Progenitor cell of endocrine pancreas (in vitro differentiated cells): ENCODE measurements around the gene MARVELD1. TPM values are rescaled to one million over a fixed set of nuclear protein-coding genes. Genes with fewer than 3 reads are reported as not detected.

Experiments
- DNase-seq: peaks from one replicate; pipeline ENCODE4 v3.0.0; 2021; ENCODE audit warnings: low spot score; ENCODE audit not compliant: unreplicated experiment
- H3K27ac Mint-ChIP-seq: 2 replicates; pipeline ENCODE4 v1.8.0; 2021; ENCODE audit warnings: mild to moderate bottlenecking, moderate library complexity, mixed read lengths
- H3K27me3 Mint-ChIP-seq: 2 replicates; pipeline ENCODE4 v1.8.0; 2021; ENCODE audit warnings: mixed read lengths
- H3K36me3 Mint-ChIP-seq: 2 replicates; pipeline ENCODE4 v1.8.0; 2022; ENCODE audit warnings: mixed read lengths; ENCODE audit not compliant: insufficient read depth
- H3K4me1 Mint-ChIP-seq: 2 replicates; pipeline ENCODE4 v1.8.0; 2021; ENCODE audit warnings: low read depth, mixed read lengths
- H3K4me3 Mint-ChIP-seq: 2 replicates; pipeline ENCODE4 v1.8.0; 2021; ENCODE audit warnings: low read depth, mild to moderate bottlenecking, moderate library complexity, mixed read lengths
- H3K9me3 Mint-ChIP-seq: 2 replicates; pipeline ENCODE4 v1.8.0; 2021; ENCODE audit warnings: low read depth, mixed read lengths
- total RNA-seq: library from RNA; stranded (reverse); gene quantifications from 2 replicates; pipeline ENCODE4 v1.2.1, GENCODE V29; 2021
- TF ChIP-seq, protein P1 (sequence below): fragments of 200-600 bp; sonication (generic); IDR thresholded peaks from one replicate; pipeline ENCODE4 v1.5.0; 2021; ENCODE audit warnings: antibody characterized with exemption, mild to moderate bottlenecking; ENCODE audit not compliant: unreplicated experiment

Gene MARVELD1
- total RNA-seq, 1 donor from 2014 or later, result 14.3 TPM

DNA sequence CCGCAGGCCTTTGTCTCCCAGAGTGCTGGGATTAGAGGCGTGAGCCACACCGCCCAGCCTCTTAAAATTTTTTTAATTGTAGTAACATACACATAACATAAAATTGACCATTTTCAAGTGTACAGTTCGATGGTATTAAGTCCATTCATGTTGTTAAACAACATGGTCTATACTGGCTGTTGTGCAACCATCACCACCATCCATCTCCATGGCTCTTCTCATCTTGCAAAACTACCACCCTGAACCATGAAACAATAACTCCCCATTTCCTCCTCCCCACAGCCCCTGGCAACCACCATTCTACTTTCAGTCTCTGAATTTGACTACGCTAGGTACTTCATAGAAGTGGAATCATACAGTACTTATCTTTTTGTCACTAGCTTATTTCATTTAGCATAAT lies 15.5 kb downstream of the MARVELD1 start:
- no peak overlapping the region for H3K27ac Mint-ChIP-seq
- H3K9me3 Mint-ChIP-seq, result no peaks in the 10 kb centered on the region
- TF ChIP-seq, protein P1, sequence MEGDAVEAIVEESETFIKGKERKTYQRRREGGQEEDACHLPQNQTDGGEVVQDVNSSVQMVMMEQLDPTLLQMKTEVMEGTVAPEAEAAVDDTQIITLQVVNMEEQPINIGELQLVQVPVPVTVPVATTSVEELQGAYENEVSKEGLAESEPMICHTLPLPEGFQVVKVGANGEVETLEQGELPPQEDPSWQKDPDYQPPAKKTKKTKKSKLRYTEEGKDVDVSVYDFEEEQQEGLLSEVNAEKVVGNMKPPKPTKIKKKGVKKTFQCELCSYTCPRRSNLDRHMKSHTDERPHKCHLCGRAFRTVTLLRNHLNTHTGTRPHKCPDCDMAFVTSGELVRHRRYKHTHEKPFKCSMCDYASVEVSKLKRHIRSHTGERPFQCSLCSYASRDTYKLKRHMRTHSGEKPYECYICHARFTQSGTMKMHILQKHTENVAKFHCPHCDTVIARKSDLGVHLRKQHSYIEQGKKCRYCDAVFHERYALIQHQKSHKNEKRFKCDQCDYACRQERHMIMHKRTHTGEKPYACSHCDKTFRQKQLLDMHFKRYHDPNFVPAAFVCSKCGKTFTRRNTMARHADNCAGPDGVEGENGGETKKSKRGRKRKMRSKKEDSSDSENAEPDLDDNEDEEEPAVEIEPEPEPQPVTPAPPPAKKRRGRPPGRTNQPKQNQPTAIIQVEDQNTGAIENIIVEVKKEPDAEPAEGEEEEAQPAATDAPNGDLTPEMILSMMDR, result no peak
- no peak overlapping the region for H3K4me3 Mint-ChIP-seq
- H3K4me1 Mint-ChIP-seq, result peaks cover 3% of the 10 kb centered on the region
- DNase-seq, result no peak
- peaks cover 1% of the 10 kb centered on the region for H3K36me3 Mint-ChIP-seq
- H3K27me3 Mint-ChIP-seq, result peaks cover 4% of the 10 kb centered on the region

DNA sequence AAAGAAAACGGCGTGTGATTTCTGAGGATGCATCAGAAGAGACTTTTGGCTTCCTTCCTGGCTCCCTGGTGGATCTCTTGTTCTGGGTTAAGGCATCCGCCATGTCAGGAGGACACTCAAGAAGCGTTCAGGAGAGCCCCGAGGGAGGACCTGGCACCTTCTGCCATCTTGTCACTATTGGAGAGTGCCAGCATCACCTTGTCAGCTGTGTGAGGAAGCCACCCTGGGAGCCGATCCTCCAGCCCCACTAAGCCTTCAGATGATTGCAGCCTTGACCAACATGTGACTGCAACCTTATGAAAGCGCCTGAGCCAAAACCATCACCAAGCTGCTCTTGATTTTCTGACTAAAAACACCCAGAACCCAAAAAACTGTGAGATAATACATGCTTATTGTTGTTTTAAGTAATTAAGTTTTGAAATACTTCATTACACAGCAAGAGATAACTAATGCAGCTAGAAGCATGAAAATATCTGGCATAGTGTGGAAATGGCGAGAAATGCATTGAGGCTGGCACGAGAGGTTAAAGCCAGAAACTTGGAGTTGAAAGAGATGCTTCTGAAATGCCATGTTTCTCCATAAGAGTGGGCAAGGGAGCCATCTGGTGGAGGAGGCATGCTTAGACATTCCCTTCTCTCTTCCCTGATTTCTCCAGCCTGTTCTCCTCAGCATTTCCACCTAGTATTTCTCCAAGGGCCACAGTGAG lies 18.0 kb downstream of the MARVELD1 start:
- no peak overlapping the region for H3K4me3 Mint-ChIP-seq
- TF ChIP-seq, protein P1, result peak; percentile 85
- DNase-seq, result peak; percentile 51
- H3K9me3 Mint-ChIP-seq, result peaks cover 7% of the 10 kb centered on the region
- H3K27ac Mint-ChIP-seq, result no peak overlapping the region
- H3K27me3 Mint-ChIP-seq, result peaks cover 21% of the 10 kb centered on the region
- peaks cover 2% of the 10 kb centered on the region for H3K4me1 Mint-ChIP-seq
- peaks cover 3% of the 10 kb centered on the region for H3K36me3 Mint-ChIP-seq

DNA sequence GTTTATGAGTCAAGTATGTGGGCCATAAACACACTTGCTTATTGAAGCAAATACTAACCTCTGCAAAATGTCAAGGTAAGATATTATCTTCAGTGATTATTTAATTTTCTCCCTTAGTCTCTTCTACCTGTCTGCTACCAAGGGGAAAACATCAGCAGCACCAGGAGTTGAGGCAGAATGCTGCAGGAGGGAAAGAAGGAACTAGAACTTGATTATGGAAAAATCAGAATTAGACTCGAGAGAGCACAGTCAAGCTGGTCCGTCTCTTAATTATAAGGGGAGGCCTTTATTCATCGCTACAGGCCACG lies 18.5 kb downstream of the MARVELD1 start:
- H3K9me3 Mint-ChIP-seq, result peaks cover 7% of the 10 kb centered on the region
- peaks cover 3% of the 10 kb centered on the region for H3K36me3 Mint-ChIP-seq
- H3K4me3 Mint-ChIP-seq, result no peak overlapping the region
- H3K4me1 Mint-ChIP-seq, result no peaks in the 10 kb centered on the region
- TF ChIP-seq, protein P1, result no peak
- no peak for DNase-seq
- H3K27ac Mint-ChIP-seq, result no peak overlapping the region
- H3K27me3 Mint-ChIP-seq, result peaks cover 21% of the 10 kb centered on the region

DNA sequence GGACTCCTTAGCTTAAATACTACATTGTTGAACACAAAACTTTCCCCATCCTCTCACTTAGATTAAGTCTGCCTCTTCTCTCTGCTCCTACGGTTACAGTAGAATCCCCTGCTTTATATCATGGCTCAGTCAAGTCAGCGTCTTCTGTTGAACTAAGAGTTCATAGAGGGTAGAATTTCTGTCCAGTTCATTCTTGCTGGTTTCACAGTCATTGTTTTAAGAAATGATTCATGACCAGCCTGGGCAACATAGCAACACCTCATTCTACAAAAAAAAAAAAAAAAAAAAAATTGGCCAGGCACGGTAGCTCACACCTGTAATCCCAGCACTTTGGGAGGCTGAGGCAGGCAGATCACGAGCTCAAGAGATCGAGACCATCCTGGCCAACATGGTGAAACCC lies 19.7 kb downstream of the MARVELD1 start:
- H3K27ac Mint-ChIP-seq, result no peak overlapping the region
- H3K36me3 Mint-ChIP-seq, result peaks cover 3% of the 10 kb centered on the region
- TF ChIP-seq, protein P1, result no peak
- no peak overlapping the region for H3K4me3 Mint-ChIP-seq
- H3K9me3 Mint-ChIP-seq, result peaks cover 7% of the 10 kb centered on the region
- no peak for DNase-seq
- peaks cover 8% of the 10 kb centered on the region for H3K4me1 Mint-ChIP-seq
- H3K27me3 Mint-ChIP-seq, result peaks cover 21% of the 10 kb centered on the region

DNA sequence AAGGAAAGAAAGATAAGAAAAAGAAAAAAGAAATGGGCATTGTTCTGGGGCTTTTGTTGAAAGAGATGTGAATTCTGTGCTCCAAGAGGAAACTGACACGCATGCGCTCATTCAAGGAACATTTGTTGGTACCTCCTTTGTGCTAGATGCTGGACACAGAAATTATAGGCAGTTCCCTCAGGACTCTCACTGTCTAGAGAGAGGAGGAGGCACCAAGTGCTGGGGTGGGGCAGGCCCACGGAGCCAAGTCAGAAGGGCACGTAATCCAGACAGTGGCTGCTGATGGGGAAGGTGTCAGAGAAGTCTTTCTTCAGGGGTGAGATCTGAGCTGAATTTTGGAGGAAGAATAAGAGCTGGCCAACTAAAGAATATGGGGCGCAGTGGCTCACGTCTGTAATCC lies 20.5 kb downstream of the MARVELD1 start:
- peaks cover 7% of the 10 kb centered on the region for H3K9me3 Mint-ChIP-seq
- no peak for DNase-seq
- H3K36me3 Mint-ChIP-seq, result peaks cover 3% of the 10 kb centered on the region
- H3K27ac Mint-ChIP-seq, result no peak overlapping the region
- no peak overlapping the region for H3K4me3 Mint-ChIP-seq
- TF ChIP-seq, protein P1, result no peak
- H3K4me1 Mint-ChIP-seq, result peaks cover 12% of the 10 kb centered on the region
- peaks cover 21% of the 10 kb centered on the region for H3K27me3 Mint-ChIP-seq
